Measurements from ENCODE around the gene KDM4B.

GRCh38 chr19:5110546-5110945 lies 141.6 kb downstream of the KDM4B start:
- TF ChIP-seq CTCF (IDR thresholded peaks at IDR 0.05) (no peak), EZH2 (IDR thresholded peaks at IDR 0.05; ENCODE audit: borderline replicate concordance, insufficient read depth, low read depth, low read length, poor library complexity, severe bottlenecking) (no peak)

Data from B cell (primary cell).